MM.1S (cell line): ENCODE data around the gene NEK11.

Source experiments
- CTCF ChIP-seq: fragments of 300-600 bp; sonication (generic); IDR thresholded peaks from 2 replicates; pipeline ENCODE4 v1.5.1; 2016; ENCODE audit warnings: antibody characterized with exemption, low read length, mixed read lengths
- EZH2 ChIP-seq: fragments of 300-600 bp; sonication (generic); optimal IDR thresholded peaks from 2 replicates; pipeline ENCODE3; 2017; ENCODE audit warnings: low read depth, mild to moderate bottlenecking, antibody characterized with exemption, low read length, mixed read lengths
- EZH2phosphoT487 ChIP-seq: fragments of 300-600 bp; sonication (generic); IDR thresholded peaks from 2 replicates; pipeline ENCODE4 v1.6.1; 2018; ENCODE audit warnings: antibody characterized with exemption, low read length

GRCh38 chr3:131174752-131175151, 148.1 kb downstream of the NEK11 start:
- no peak for TF ChIP-seq CTCF
- no peak for TF ChIP-seq EZH2phosphoT487
- TF ChIP-seq EZH2 = no peak
